OCI-LY1 (cell line): Measurements from ENCODE around the gene VEZF1.

Source experiments
- EZH2 ChIP-seq: fragments of 200-600 bp; sonication (generic), shearing (Covaris generic); IDR thresholded peaks from 2 replicates; pipeline ENCODE4 v1.8.0; 2017; ENCODE audit warnings: borderline replicate concordance, mixed run types, mild to moderate bottlenecking, antibody characterized with exemption, low read length, moderate library complexity, mixed read lengths
- TF ChIP-seq, protein P1 (sequence below): fragments of 200-600 bp; sonication (generic), shearing (Covaris generic); IDR thresholded peaks from 2 replicates; pipeline ENCODE4 v1.5.1; 2017; ENCODE audit warnings: mild to moderate bottlenecking, antibody characterized with exemption, low read length, moderate library complexity, mixed read lengths

DNA sequence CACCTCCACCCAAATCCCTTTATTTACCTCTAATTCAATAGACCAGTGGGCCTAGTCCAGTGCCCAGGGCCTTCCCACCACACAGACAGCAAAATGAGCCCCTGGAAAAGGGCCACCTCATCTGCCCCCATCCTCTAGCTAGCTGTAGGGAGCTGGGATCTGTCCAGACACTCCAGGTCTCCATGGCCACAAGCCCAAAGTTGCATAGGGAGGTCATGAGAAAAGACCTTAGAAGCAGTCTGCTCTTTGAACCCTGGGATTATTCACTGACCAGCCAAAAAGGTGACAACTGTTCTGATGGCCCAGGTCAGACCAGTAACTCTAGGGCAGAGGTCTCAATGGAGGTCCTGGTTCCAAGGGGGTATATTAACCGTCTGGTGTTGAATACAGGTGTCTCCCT, 34.8 kb downstream of the VEZF1 start:
- TF ChIP-seq, protein P1, sequence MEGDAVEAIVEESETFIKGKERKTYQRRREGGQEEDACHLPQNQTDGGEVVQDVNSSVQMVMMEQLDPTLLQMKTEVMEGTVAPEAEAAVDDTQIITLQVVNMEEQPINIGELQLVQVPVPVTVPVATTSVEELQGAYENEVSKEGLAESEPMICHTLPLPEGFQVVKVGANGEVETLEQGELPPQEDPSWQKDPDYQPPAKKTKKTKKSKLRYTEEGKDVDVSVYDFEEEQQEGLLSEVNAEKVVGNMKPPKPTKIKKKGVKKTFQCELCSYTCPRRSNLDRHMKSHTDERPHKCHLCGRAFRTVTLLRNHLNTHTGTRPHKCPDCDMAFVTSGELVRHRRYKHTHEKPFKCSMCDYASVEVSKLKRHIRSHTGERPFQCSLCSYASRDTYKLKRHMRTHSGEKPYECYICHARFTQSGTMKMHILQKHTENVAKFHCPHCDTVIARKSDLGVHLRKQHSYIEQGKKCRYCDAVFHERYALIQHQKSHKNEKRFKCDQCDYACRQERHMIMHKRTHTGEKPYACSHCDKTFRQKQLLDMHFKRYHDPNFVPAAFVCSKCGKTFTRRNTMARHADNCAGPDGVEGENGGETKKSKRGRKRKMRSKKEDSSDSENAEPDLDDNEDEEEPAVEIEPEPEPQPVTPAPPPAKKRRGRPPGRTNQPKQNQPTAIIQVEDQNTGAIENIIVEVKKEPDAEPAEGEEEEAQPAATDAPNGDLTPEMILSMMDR: no peak
- TF ChIP-seq EZH2: no peak
